K562 (cell line): ENCODE data around the gene CCM2. TPM values are rescaled to one million over a fixed set of nuclear protein-coding genes. Genes with fewer than 3 reads are reported as not detected.

Experiments used
- CHD7 ChIP-seq: fragments of 200-600 bp; sonication (generic); IDR thresholded peaks from one replicate; pipeline ENCODE4 v1.6.1; 2012; ENCODE audit warnings: mild to moderate bottlenecking, low read depth, low read length, inconsistent platforms
- IRF9 ChIP-seq: fragments of 450-650 bp; IDR thresholded peaks from 2 replicates; pipeline ENCODE4 v1.6.1; 2016; ENCODE audit warnings: missing biosample characterization, missing genetic modification characterization
- MXI1 ChIP-seq: IDR thresholded peaks from 2 replicates; pipeline ENCODE4 v1.6.1; 2011; ENCODE audit warnings: low read depth, mild to moderate bottlenecking, improper control_type of control experiment, low read length
- STAG1 ChIP-seq: sonication (generic); formaldehyde crosslinking; IDR thresholded peaks from 2 replicates; pipeline ENCODE4 v1.5.0; 2020; ENCODE audit warnings: missing genetic modification reagents, borderline replicate concordance
- STAT6 ChIP-seq: sonication (generic); formaldehyde crosslinking; IDR thresholded peaks from 2 replicates; pipeline ENCODE4 v1.8.1; 2023; ENCODE audit warnings: mild to moderate bottlenecking, missing genetic modification reagents
- ZBTB7A ChIP-seq: IDR thresholded peaks from 2 replicates; pipeline ENCODE4 v1.6.1; 2011; ENCODE audit warnings: low read depth, mild to moderate bottlenecking, low read length, moderate library complexity, borderline replicate concordance; ENCODE audit not compliant: control insufficient read depth
- ZNF143 ChIP-seq: sonication (generic); formaldehyde crosslinking; IDR thresholded peaks from 2 replicates; pipeline ENCODE4 v1.9.0; 2022; ENCODE audit warnings: mild to moderate bottlenecking, missing genetic modification reagents
- ZNF175 ChIP-seq: fragments of 200-800 bp; sonication (Bioruptor generic); IDR thresholded peaks from 2 replicates; pipeline ENCODE4 v1.6.1; 2016; ENCODE audit warnings: low read depth, mild to moderate bottlenecking, missing genetic modification characterization, missing compliant biosample characterization
- ZNF316 ChIP-seq: fragments of 450-650 bp; IDR thresholded peaks from 2 replicates; pipeline ENCODE4 v1.6.1; 2016
- ZNF76 ChIP-seq: fragments of 250-450 bp; sonication (Bioruptor Pico); IDR thresholded peaks from 2 replicates; pipeline ENCODE4 v1.4.0; 2020; ENCODE audit warnings: mild to moderate bottlenecking, moderate library complexity, borderline replicate concordance
- ZNF79 ChIP-seq: fragments of 250-450 bp; sonication (Bioruptor Pico); IDR thresholded peaks from 2 replicates; pipeline ENCODE4 v1.4.0; 2020; ENCODE audit warnings: low read depth, mild to moderate bottlenecking, moderate library complexity
- polyA plus RNA-seq, 8 experiments: library from polyadenylated mRNA; depleted of rRNA in 4 of 8; stranded (reverse) in 5 of 8; unstranded in 3 of 8; fragments of >200 nt; fragmentation: Nextera tagmentation in 2 of 8; fragmentation: Illumina TruSeq in 1 of 8; extraction: Ambion mirVana in 2 of 8; extraction: Trizol in 1 of 8; gene quantifications; 2 replicates each; pipeline versions ENCODE4 v1.2.1 to v1.2.3, GENCODE V29; 2011 to 2014; ENCODE audit warnings: inconsistent platforms in 1 of 8, missing spikeins in 1 of 8
- total RNA-seq, 7 experiments: library from RNA; depleted of rRNA in 6 of 7; stranded (reverse); fragments of >200 nt in 6 of 7; fragmentation: Illumina TruSeq in 2 of 7; extraction: Trizol in 2 of 7; gene quantifications; 2 replicates each; pipeline versions ENCODE4 v1.2.1 to v1.2.3, GENCODE V29; 2011 to 2021; ENCODE audit warnings: low replicate concordance in 1 of 7

Gene CCM2
- total and polyA plus RNA-seq, 9 of the 15 experiments (the other 6 are each of a cell fraction or from before 2014, with no cell fraction given), result 0.41 to 38.6 (median 25.9) TPM

- TF ChIP-seq CHD7 (no peak), IRF9 (tag) (no peak), ZNF316 (no peak), ZBTB7A (no peak), MXI1 (no peak), ZNF79 (CRISPR knock-in tag) (peak; percentile 6; the same call in 1 of the 2 replicates), STAG1 (CRISPR knock-in tag) (no peak), ZNF143 (CRISPR knock-in tag) (no peak), ZNF76 (CRISPR knock-in tag) (0 out of 2 replicates have a peak, but pooled peaks have one; percentile 9), STAT6 (CRISPR knock-in tag) (no peak), ZNF175 (peak; percentile 59)
Measured at GRCh38 chr7:44994877-44995554, 5.0 kb upstream of the CCM2 start (continued).
